Retinal pigment epithelial cell (primary cell): Measurements from ENCODE around the gene DCHS2.

ENCODE experiments used
- DNase-seq: peaks from one replicate; pipeline ENCODE4 v3.0.0-alpha.2; 2010; ENCODE audit warnings: low read depth
- H3K4me3 ChIP-seq: 2 replicates; pipeline ENCODE4 v1.5.1; 2011; ENCODE audit warnings: mild to moderate bottlenecking, low read length, control low read depth, moderate library complexity
- CTCF ChIP-seq: conservative IDR thresholded peaks from 2 replicates; pipeline ENCODE4 v1.5.1; 2011; ENCODE audit warnings: low read depth, low read length, control low read depth, inconsistent platforms

DCHS2 gene

GRCh38 chr4:154506253-154506652 lies 14.7 kb upstream of the DCHS2 start:
- DNase-seq, result peak; percentile 17
- no peak overlapping the region for H3K4me3 ChIP-seq
- peak; percentile 70 for TF ChIP-seq CTCF

GRCh38 chr4:154503598-154503997 lies 12.0 kb upstream of the DCHS2 start:
- DNase-seq, result no peak
- no peak overlapping the region for H3K4me3 ChIP-seq
- peak; percentile 72 for TF ChIP-seq CTCF

- no peak for DNase-seq
- no peak overlapping the region for H3K4me3 ChIP-seq
- no peak for TF ChIP-seq CTCF
These were observed 10.5 kb upstream of the DCHS2 start for GRCh38 chr4:154502111-154502510.

GRCh38 chr4:154497889-154498288 lies 6.3 kb upstream of the DCHS2 start:
- no peak overlapping the region for H3K4me3 ChIP-seq
- DNase-seq, result no peak
- TF ChIP-seq CTCF, result no peak

GRCh38 chr4:154495867-154496266 lies 4.3 kb upstream of the DCHS2 start:
- no peak for DNase-seq
- H3K4me3 ChIP-seq, result no peak overlapping the region
- TF ChIP-seq CTCF, result no peak

GRCh38 chr4:154492288-154492687 lies 689 bp upstream of the DCHS2 start:
- no peak for TF ChIP-seq CTCF
- DNase-seq, result no peak
- H3K4me3 ChIP-seq, result peak overlapping the region; percentile 42

- no peak for TF ChIP-seq CTCF
- H3K4me3 ChIP-seq, result peak overlapping the region; percentile 42
- DNase-seq, result no peak
These were observed 837 bp downstream of the DCHS2 start for GRCh38 chr4:154490583-154491340.
